GM13977 (cell line): Measurements from ENCODE around the gene PDE4D.

Experiments
- DNase-seq: peaks from one replicate; pipeline ENCODE4 v3.0.0; 2012; ENCODE audit warnings: low spot score
- in situ Hi-C: fragments of 300-500 bp; cut with MboI; formaldehyde crosslinking; loops from one replicate; pipeline ENCODE4 v1.12.0; 2022; ENCODE audit warnings: low sequenced_read_pairs, low pct_unique_long_range_greater_than_20kb, mixed read lengths, inconsistent platforms; ENCODE audit not compliant: unreplicated experiment
- TF ChIP-seq, protein P1 (sequence below): IDR thresholded peaks from 2 replicates; pipeline ENCODE4 v1.5.1; 2012; ENCODE audit warnings: mild to moderate bottlenecking, control low read depth; ENCODE audit not compliant: insufficient read depth; ENCODE audit errors: extremely low read depth, missing control alignments

The PDE4D gene

GRCh38 chr5:59605915-59606314 is 287.6 kb downstream of the PDE4D start:
- no peak for DNase-seq
- in situ Hi-C loops = no loop called here
- TF ChIP-seq, protein P1, sequence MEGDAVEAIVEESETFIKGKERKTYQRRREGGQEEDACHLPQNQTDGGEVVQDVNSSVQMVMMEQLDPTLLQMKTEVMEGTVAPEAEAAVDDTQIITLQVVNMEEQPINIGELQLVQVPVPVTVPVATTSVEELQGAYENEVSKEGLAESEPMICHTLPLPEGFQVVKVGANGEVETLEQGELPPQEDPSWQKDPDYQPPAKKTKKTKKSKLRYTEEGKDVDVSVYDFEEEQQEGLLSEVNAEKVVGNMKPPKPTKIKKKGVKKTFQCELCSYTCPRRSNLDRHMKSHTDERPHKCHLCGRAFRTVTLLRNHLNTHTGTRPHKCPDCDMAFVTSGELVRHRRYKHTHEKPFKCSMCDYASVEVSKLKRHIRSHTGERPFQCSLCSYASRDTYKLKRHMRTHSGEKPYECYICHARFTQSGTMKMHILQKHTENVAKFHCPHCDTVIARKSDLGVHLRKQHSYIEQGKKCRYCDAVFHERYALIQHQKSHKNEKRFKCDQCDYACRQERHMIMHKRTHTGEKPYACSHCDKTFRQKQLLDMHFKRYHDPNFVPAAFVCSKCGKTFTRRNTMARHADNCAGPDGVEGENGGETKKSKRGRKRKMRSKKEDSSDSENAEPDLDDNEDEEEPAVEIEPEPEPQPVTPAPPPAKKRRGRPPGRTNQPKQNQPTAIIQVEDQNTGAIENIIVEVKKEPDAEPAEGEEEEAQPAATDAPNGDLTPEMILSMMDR = no peak

- in situ Hi-C loops = no loop called here
- DNase-seq = no peak
- TF ChIP-seq, protein P1 = no peak
Observed at GRCh38 chr5:59604111-59604510, 289.4 kb downstream of the PDE4D start.

- TF ChIP-seq, protein P1 = no peak
- DNase-seq = no peak
- in situ Hi-C loops = no loop called here
Observed at GRCh38 chr5:59600998-59601397, 292.5 kb downstream of the PDE4D start.

DNA sequence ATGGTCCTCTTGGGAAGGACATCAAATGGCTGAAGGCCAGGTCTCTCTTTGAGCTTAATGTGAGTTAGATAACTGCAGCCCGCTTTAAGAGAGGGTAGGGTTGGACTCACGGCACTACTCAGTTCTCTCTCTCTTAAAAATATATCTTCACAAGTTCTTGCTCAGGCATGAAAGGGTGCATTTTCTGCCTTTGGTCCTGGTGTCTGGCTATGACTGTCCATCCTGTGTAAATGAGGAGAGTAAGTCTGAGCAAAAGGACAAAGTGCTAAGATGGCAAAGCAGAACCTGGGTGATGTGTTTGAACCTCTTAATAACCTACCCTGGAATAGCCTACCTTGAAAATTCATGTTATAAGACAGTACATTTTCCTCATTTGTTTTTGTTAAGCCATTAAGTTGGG is 293.4 kb downstream of the PDE4D start:
- TF ChIP-seq, protein P1 = no peak
- in situ Hi-C loops = no loop called here
- DNase-seq = no peak

GRCh38 chr5:59599729-59600128 is 293.8 kb downstream of the PDE4D start:
- TF ChIP-seq, protein P1 = no peak
- in situ Hi-C loops = no loop called here
- no peak for DNase-seq

DNA sequence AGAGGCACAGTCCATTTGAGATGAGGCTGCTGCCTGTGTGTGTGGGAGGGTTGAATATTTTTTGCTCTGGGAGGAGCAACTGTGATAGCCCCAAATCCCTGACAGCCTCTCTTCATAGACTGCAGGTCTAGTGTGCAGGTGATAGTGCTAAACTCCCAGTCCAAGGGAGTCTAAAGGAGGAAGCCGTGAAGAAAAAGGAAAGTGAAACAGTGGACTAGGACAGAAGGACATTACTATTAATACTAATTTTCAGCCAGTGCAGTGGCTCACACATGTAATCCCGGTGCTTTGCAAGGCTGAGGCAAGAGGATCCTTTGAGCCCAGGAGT is 295.0 kb downstream of the PDE4D start:
- no peak for DNase-seq
- in situ Hi-C loops = no loop called here
- TF ChIP-seq, protein P1 = no peak
